HG02973 (cell line): ENCODE measurements around the gene RBBP4.

ENCODE experiments used
- ATAC-seq: cut with Tn5 transposase; IDR thresholded peaks from one replicate; pipeline ENCODE4 v1.9.1; 2021; ENCODE audit warnings: moderate library complexity; ENCODE audit not compliant: unreplicated experiment

Gene RBBP4

GRCh38 chr1:32718527-32718926, 67.5 kb downstream of the RBBP4 start:
- no peak for ATAC-seq

GRCh38 chr1:32719681-32720275, 68.8 kb downstream of the RBBP4 start:
- ATAC-seq = no peak

- ATAC-seq = no peak
Observed at GRCh38 chr1:32724678-32725614, 73.9 kb downstream of the RBBP4 start.

- ATAC-seq = no peak
Observed at GRCh38 chr1:32725615-32725982, 74.6 kb downstream of the RBBP4 start.

- ATAC-seq = no peak
Observed at GRCh38 chr1:32727876-32728275, 76.9 kb downstream of the RBBP4 start.

- no peak for ATAC-seq
Observed at GRCh38 chr1:32728413-32729077, 77.5 kb downstream of the RBBP4 start.

- no peak for ATAC-seq
Observed at GRCh38 chr1:32729254-32730046, 78.4 kb downstream of the RBBP4 start.

- ATAC-seq = no peak
Observed at GRCh38 chr1:32733582-32734321, 82.7 kb downstream of the RBBP4 start.
